Measurements from ENCODE around the gene BCL3.

- TF ChIP-seq GABPA (IDR thresholded peaks at IDR 0.05; ENCODE audit: low read depth): no peak
- no peak for TF ChIP-seq MAX (IDR thresholded peaks at IDR 0.05; ENCODE audit: low read depth)
- no peak for TF ChIP-seq CTCF (IDR thresholded peaks at IDR 0.05)
- no peak for TF ChIP-seq SMC3 (IDR thresholded peaks at IDR 0.05; ENCODE audit: low read depth, low read length)
These were observed 29.3 kb downstream of the BCL3 start, which contains the start of gene CBLC for GRCh38 chr19:44777715-44778347.

All from SK-N-SH (cell line).